ENCODE data around the gene PDIA3.

Gene PDIA3

DNA sequence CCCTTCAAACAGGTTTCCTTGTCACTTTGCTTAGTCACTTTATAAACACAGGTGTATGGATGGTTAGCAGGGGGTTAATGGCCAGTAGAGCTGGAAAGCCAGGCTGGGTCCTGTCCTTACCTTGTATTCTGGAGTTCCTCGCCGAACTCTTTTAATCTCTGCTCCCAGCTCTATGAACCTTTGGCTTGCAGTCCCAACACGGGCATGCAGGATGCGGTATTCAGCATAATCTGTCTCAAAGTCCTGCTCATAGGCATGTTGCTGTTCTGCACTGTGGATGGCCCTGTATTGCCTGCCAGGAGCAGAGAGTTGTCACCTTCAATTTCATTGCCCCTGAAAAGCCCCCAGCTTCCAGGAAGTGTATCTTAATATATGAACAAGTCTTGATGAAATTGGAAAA lies 27.8 kb downstream of the PDIA3 start:
- no peak for DNase-seq
- intact Hi-C loops (cut with DNase I), result no loop called here

GRCh38 chr15:43775411-43775965 lies 29.2 kb downstream of the PDIA3 start:
- intact Hi-C loops (cut with DNase I), result no loop called here
- DNase-seq, result peak in 23 of 42 donors; percentile 29 to 74 (median 46)

DNA sequence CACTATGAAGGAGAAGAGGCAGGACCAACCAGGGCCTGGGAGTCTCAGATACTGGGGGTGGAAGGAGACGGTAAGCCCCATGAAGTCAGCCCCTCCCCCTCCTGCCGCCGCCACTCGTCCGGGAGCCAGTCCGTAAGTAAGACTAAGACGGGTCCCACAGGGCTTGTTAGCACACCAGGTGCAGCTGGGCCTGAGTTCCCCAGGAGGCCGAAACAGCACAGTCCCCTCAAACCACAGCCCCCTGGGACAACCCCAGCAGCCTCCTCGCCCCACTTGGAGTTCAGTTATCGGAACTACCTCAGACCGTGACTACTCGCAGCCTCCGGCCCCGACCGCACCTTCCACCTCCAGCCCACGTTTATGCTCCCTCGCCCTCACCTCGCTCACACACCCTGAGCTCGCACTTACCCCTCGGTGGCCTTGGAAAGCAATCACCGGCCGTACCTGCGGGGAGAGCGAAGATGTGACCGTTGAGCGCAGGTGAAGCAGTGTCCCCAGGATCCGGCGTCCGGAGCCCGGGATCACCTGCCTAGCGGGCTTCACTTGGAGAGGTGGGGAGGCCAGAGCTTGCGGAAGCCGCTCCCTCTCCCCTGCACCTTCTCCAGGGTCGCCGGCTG lies 30.0 kb downstream of the PDIA3 start:
- peak in 3 of 42 donors; percentile 15 to 46 (median 28) for DNase-seq
- intact Hi-C loops (cut with DNase I), result no loop called here

- intact Hi-C loops (cut with DNase I), result no loop called here
- DNase-seq, result peak in 39 of 42 donors; percentile 35 to 83 (median 64)
These were observed 30.6 kb downstream of the PDIA3 start, which contains the start of gene ELL3 for GRCh38 chr15:43776718-43777266. ELL3 (minus strand) TSS chr15:43776966; CDS start chr15:43776901, 65 bp downstream.

DNA sequence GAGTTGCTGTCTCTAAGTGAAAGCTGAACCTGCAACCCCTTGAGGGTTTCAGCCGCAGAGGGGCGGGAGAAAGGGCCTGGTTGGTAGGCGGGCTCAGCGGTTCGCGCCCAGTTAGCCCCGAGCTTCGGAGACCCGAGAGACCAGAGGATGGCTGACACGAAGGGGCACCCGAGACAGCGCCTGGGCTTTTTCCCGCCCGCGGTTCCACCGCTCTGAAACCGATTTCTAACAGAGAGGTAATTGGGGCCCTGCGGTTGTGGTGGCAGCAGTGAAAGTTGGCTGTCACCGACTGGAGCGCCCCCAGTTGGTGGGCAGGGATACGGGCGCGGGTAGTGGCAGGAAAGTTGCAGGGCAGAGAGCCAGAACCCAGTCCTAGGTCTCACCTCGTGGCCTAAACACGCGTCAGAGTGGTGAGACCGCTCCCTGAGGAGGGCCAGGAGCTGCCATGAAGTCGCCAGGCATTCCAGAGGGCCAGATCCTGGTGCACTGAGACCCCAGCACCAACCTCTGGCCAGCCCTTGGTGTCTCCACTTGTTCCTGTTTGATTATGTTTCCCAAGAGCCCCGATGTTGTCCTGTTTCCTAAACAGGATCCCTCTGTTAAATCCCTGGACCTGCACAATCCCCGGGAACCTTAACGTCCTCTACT lies 31.2 kb downstream of the PDIA3 start:
- intact Hi-C loops (cut with DNase I), result no loop called here
- DNase-seq, result peak in 41 of 42 donors; percentile 55 to 88 (median 72)

- intact Hi-C loops (cut with DNase I), result no loop called here
These were observed 32.8 kb downstream of the PDIA3 start for GRCh38 chr15:43779016-43779415.

DNA sequence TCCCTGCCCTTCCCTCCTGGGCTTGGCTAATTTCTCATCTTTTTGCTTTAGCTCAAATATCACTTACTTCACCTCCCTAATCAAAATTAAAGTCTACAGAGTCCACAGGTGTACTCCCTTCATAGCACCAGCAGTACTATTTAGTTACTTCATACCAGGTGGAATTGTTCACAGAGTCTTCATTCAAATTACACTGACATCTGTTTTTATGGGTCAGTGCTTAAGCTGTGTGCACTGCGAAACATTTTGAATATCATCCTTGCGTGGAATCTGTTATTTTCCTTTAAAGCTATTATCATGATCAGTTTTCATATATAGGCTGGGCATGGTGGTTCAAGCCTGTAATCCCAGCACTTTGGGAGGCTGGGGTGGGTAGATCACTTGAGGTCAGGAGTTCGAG lies 43.2 kb downstream of the PDIA3 start:
- intact Hi-C loops (cut with DNase I), result no loop called here
- DNase-seq, result no peak

More at GRCh38 chr15:43779016-43779415, 32.8 kb downstream of the PDIA3 start:
- DNase-seq, result no peak

DNA sequence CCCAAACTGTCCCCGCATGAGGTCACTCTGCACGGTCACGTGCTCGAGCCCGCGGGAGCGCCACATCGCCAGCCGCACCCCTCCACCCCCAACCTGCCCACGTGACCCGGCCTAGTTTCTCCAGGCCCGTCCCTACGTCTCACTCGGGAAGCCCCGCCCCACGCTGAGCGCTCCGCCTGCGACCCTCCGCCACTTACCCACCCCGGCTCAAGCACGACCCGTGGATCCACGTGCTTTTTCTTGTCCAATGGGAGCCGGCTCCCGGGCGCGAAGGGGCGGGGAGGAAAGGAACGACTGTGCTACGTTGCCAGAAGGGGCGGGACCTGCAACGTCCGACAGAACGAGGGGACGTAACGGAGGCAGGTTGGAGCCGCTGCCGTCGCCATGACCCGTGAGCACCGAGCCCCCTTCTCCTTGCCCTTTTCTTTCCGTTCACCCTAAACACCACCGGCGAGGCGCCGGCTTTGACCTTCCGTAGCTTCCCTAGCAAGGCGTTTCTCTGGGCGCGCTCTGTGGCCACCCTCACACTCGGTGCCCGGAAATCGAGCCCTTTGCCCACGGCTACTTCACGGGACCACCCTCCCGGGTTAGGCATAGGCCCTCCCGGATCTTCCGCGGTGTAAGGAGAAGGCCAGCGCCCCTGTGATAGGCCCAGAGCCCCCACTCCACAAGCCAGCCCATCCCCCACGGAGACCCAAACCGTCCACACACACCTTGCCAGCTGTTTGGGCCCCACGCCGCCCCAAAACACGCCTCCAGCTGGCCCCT lies 45.9 kb downstream of the PDIA3 start, which contains the start of gene SERF2:
Gene SERF2 (plus strand): TSS at position 328 of the 768 bp plus-strand sequence. CDS start 57 bp downstream, at position 385.
- intact Hi-C loops (cut with DNase I), result loop anchor here (10.0 kb wide), 1 partner anchor 47 kb away; the partner anchor contains the start of gene PDIA3
- DNase-seq, result peak; percentile 100

DNA sequence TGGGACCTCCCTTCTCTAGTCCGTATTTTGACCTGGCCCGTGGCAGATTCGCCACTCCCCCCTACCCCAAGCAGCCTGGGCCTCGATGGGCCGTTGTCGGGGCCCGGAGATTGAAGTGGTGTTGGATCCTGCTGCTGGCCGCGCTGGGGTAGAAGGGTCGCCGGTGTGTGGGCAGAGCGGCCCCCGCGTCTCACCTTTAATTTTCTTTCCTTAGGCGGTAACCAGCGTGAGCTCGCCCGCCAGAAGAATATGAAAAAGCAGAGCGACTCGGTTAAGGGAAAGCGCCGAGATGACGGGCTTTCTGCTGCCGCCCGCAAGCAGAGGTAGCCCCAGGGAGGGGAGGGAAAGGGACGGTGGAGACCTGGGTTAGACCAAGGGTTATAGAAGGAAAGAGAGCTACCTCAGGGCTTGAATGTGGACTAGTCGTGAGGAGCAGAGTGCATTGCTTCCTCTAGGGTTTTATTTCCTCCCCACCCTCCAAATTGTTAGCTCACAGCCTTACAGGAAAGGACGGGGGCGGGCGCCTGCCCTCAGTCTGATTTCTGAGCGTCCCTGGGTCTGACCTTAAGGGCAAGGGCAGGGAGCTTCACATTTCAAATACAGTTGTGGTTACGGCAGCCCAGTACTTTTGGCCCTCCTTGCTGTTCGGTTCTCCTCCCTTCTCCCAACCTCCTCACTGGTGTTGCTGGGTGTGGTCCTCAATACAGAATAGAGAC lies 46.7 kb downstream of the PDIA3 start:
- DNase-seq, result peak in 6 of 42 donors; percentile 16 to 45 (median 22)

GRCh38 chr15:43793647-43794046 lies 47.4 kb downstream of the PDIA3 start:
- intact Hi-C loops (cut with DNase I), result loop anchor here (10.0 kb wide), 1 partner anchor 49 kb away; the partner anchor contains the start of gene PDIA3
- no peak for DNase-seq

More for the DNA sequence above, 46.7 kb downstream of the PDIA3 start:
- intact Hi-C loops (cut with DNase I), result loop anchor here (10.0 kb wide), 1 partner anchor 48 kb away; the partner anchor contains the start of gene PDIA3

GRCh38 chr15:43794269-43795037 lies 48.2 kb downstream of the PDIA3 start:
- intact Hi-C loops (cut with DNase I), result loop anchor here (10.0 kb wide), 1 partner anchor 50 kb away; the partner anchor contains the start of gene PDIA3
- no peak for DNase-seq

- intact Hi-C loops (cut with DNase I), result loop anchor here (10.0 kb wide), 1 partner anchor 50 kb away; the partner anchor contains the start of gene PDIA3
These were observed 49.0 kb downstream of the PDIA3 start for GRCh38 chr15:43795197-43795596.

GRCh38 chr15:43795997-43796396 lies 49.8 kb downstream of the PDIA3 start:
- DNase-seq, result no peak
- intact Hi-C loops (cut with DNase I), result loop anchor here (10.0 kb wide), 1 partner anchor 51 kb away; the partner anchor contains the start of gene PDIA3

More at GRCh38 chr15:43795197-43795596, 49.0 kb downstream of the PDIA3 start:
- no peak for DNase-seq

- intact Hi-C loops (cut with DNase I), result loop anchor here (10.0 kb wide), 1 partner anchor 52 kb away; the partner anchor contains the start of gene PDIA3
- no peak for DNase-seq
These were observed 50.3 kb downstream of the PDIA3 start for GRCh38 chr15:43796566-43796965.

- DNase-seq, result no peak
- intact Hi-C loops (cut with DNase I), result loop anchor here (10.0 kb wide), 1 partner anchor 55 kb away; the partner anchor contains the start of gene PDIA3
These were observed 53.1 kb downstream of the PDIA3 start for GRCh38 chr15:43799209-43799944.

- DNase-seq, result peak in 4 of 42 donors; percentile 6 to 45 (median 23)
- intact Hi-C loops (cut with DNase I), result loop anchor here (10.0 kb wide), 1 partner anchor 55 kb away; the partner anchor contains the start of gene PDIA3
These were observed 53.7 kb downstream of the PDIA3 start, which contains the start of gene SERINC4 for GRCh38 chr15:43799945-43800285. SERINC4 (minus strand) TSS chr15:43800220; CDS start chr15:43799986, 234 bp downstream.
